Esophagus (tissue), 2 donors: ENCODE measurements around the gene RER1. TPM values are rescaled to one million over a fixed set of nuclear protein-coding genes. Genes with fewer than 3 reads are reported as not detected.

Experiments used
- H3K27ac ChIP-seq, 2 donors: one replicate each; pipeline ENCODE4 v1.5.1; 2013; ENCODE audit warnings: low read depth in 2 of 2, mild to moderate bottlenecking in 2 of 2, inconsistent platforms in 1 of 2, low read length in 1 of 2, moderate library complexity in 1 of 2
- H3K27me3 ChIP-seq, 2 donors: one replicate each; pipeline ENCODE4 v1.6.1; 2013; ENCODE audit warnings: low read length in 2 of 2, control low read depth in 1 of 2, mild to moderate bottlenecking in 1 of 2; ENCODE audit not compliant: insufficient read depth in 2 of 2, control insufficient read depth in 1 of 2
- H3K36me3 ChIP-seq, 2 donors: one replicate each; pipeline ENCODE4 v1.6.1; 2013; ENCODE audit warnings: low read length in 1 of 2; ENCODE audit not compliant: control insufficient read depth in 2 of 2, insufficient read depth in 2 of 2
- H3K4me1 ChIP-seq, 2 donors: one replicate each; pipeline ENCODE4 v1.6.1; 2013; ENCODE audit warnings: low read length in 1 of 2; ENCODE audit not compliant: control insufficient read depth in 2 of 2, insufficient read depth in 2 of 2
- H3K4me3 ChIP-seq, 2 donors: one replicate each; pipeline ENCODE4 v1.5.1; 2013; ENCODE audit warnings: low read length in 2 of 2, mild to moderate bottlenecking in 2 of 2, low read depth in 1 of 2, moderate library complexity in 1 of 2
- H3K9me3 ChIP-seq, 2 donors: one replicate each; pipeline ENCODE4 v1.6.1; 2013; ENCODE audit warnings: mild to moderate bottlenecking in 2 of 2, low read depth in 1 of 2, low read length in 1 of 2, moderate library complexity in 1 of 2; ENCODE audit not compliant: control insufficient read depth in 2 of 2, insufficient read depth in 1 of 2
- WGBS, 2 donors: extraction: QIAGEN DNeasy Blood & Tissue Kit; methylation state at CpG; one replicate each; pipeline ENCODE4 v1.1.7; 2013; 5-methylcytosine and 5-hydroxymethylcytosine counted together
- polyA plus RNA-seq, 2 donors: library from polyadenylated mRNA; stranded (reverse); fragments of 200-250 nt; gene quantifications; one replicate each; pipeline ENCODE4 v1.2.3, GENCODE V29; 2013
- donor health status: healthy with polysubstance abuse.
- donor health status: Bipolar disorder and iron deficiency.

Gene RER1
- polyA plus RNA-seq, result 100 to 1,000 TPM in 1 of 2 donors, 10 to 100 TPM in 1; 85.8 to 116 TPM

- Histone ChIP-seq H3K4me3 (peak within 1 kb of the TSS; percentile 80 to 81), H3K27me3 (no peaks in the 10 kb centered on the region), H3K9me3 (no peaks in the 10 kb centered on the region), H3K4me1 (peaks cover 9 to 29% of the 10 kb centered on the region in 2 donors), H3K36me3 (peaks cover 5 to 26% of the 10 kb centered on the region in 2 donors), H3K27ac (peak within 1 kb of the TSS; percentile 87)
- 0 to 1% methylated on average over 100 to 103 of the region's 103 CpGs for WGBS, 2 donors
Observed at GRCh38 chr1:2391041-2391930, at the start of gene RER1, which contains the start of gene MORN1. Gene RER1, plus strand, starts transcription at chr1:2391841. Its CDS starts 3,950 bp downstream, at chr1:2395791. Gene MORN1, minus strand, starts transcription at chr1:2391554. Its CDS starts 21 bp downstream, at chr1:2391533.

DNA sequence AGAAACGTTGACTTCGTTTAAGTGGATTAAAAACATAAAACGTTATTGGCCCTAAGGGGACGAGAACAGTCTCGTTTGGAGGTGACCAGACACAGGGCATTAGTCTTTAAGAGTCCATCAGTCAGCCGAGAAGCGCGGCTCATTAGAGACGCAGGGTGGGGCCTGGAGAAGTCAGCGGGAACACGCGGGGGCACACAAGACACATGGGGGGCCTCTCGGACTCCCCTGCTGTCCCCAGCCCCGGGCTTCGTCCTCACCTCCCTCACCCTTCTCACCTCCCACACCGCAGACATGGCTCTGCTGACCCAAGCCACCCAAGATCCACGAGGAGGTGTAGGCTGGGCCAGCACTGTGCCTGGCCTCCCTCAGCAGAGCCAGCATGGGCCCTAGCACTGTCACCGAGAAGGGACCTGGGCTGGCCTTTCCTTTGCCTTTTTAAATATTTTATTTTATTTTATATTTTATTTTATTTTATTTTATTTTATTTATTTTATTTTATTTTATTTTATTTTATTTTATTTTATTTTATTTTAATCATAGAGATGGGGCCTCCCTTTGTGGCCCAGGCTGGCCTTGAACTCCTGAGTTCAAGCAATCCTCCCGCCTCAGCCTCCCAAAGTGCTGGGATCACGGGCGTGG, 49.1 kb upstream of the RER1 start:
- Histone ChIP-seq H3K4me3 (no peak overlapping the region), H3K36me3 (no peaks in the 10 kb centered on the region), H3K4me1 (peaks cover 3 to 5% of the 10 kb centered on the region in 2 donors), H3K9me3 (no peaks in the 10 kb centered on the region), H3K27me3 (no peaks in the 10 kb centered on the region), H3K27ac (no peak overlapping the region)
- 86% methylated on average over 21 of the region's 21 CpGs for WGBS, 2 donors

GRCh38 chr1:2343023-2343935, 48.4 kb upstream of the RER1 start:
- peaks cover 3 to 5% of the 10 kb centered on the region in 2 donors for H3K4me1 ChIP-seq
- H3K36me3 ChIP-seq, result no peaks in the 10 kb centered on the region
- WGBS, 2 donors, result 76 to 80% methylated on average over 35 to 39 of the region's 39 CpGs
- H3K4me3 ChIP-seq, result no peak overlapping the region
- H3K27me3 ChIP-seq, result no peaks in the 10 kb centered on the region
- H3K9me3 ChIP-seq, result no peaks in the 10 kb centered on the region
- no peak overlapping the region for H3K27ac ChIP-seq

- 58 to 80% methylated on average over 24 of the region's 24 CpGs for WGBS, 2 donors
- Histone ChIP-seq H3K36me3 (no peaks in the 10 kb centered on the region), H3K9me3 (no peaks in the 10 kb centered on the region), H3K27ac (no peak overlapping the region), H3K27me3 (no peaks in the 10 kb centered on the region), H3K4me1 (peaks cover 3 to 5% of the 10 kb centered on the region in 2 donors), H3K4me3 (no peak overlapping the region)
Observed at GRCh38 chr1:2344121-2344681, 47.4 kb upstream of the RER1 start.

DNA sequence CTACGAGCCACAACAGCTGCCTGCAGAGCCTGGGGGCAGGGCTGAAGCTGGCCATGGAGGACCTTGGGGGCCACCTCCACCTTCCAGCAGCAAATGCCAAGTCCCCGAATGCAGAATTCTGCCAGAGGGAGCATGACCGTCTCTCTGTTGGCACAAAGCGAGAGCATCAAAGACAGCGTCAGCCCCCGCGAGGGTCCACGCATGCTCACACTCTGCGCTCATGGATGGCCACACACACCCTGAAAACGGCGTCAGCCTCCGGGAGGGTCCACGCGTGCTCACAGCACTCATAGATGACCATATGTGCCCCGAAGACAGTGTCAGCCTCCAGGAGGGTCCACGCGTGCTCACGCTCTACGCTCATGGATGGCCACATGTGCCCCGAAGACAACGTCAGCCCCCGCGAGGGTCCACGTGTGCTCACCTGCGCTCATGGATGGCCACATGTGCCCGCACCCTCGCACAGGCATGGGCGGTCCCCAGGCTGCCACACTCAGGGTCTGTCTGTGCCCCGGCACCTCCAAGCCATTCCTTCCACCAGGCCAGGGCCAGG, 46.8 kb upstream of the RER1 start:
- 83 to 89% methylated on average over 28 to 29 of the region's 29 CpGs for WGBS, 2 donors
- H3K4me3 ChIP-seq, result no peak overlapping the region
- peaks cover 3 to 5% of the 10 kb centered on the region in 2 donors for H3K4me1 ChIP-seq
- H3K27me3 ChIP-seq, result no peaks in the 10 kb centered on the region
- no peak overlapping the region for H3K27ac ChIP-seq
- H3K9me3 ChIP-seq, result no peaks in the 10 kb centered on the region
- no peaks in the 10 kb centered on the region for H3K36me3 ChIP-seq

- Histone ChIP-seq H3K27me3 (no peaks in the 10 kb centered on the region), H3K4me1 (peaks cover 3 to 5% of the 10 kb centered on the region in 2 donors), H3K4me3 (no peak overlapping the region), H3K27ac (no peak overlapping the region), H3K9me3 (no peaks in the 10 kb centered on the region), H3K36me3 (no peaks in the 10 kb centered on the region)
- WGBS, 2 donors, result 82 to 87% methylated on average over 24 of the region's 24 CpGs
Observed at GRCh38 chr1:2345297-2346075, 46.2 kb upstream of the RER1 start.

DNA sequence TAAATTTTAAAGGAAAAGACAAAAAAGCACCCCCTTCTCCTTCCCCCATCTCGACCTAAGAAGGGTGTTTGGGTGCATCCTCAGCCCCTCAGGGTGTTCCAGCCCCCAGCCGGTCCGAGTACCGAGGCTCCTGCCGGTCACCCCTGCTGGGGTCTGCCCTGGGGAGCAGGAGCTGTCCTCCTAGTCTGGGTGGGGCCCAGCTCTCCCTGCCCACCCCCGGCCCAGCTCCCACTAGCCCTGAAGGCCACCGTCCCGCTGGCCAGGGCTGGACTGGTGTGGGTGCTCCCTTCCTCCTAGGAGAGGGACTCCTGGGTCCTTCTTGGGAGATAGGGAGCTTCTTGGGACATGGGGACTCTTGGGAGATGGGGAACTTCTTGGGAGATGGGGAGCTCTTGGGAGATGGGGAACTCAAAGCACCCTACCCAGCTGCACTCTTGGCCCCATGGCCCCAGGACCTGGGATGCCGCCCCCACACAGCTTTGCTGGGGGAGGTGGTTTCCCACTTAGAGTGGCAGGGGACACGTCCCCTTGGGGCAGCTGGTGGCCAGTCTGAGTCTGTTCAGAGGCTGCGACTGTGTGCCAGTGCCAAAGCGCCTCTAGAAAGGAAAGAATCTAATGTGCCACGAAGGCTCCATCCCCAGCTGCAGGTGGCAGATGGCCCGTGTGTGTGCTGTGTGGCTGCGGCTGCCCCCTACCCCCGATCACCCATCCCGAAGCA, 44.8 kb upstream of the RER1 start:
- Histone ChIP-seq H3K36me3 (no peaks in the 10 kb centered on the region), H3K4me3 (no peak overlapping the region), H3K27me3 (no peaks in the 10 kb centered on the region), H3K27ac (no peak overlapping the region), H3K9me3 (no peaks in the 10 kb centered on the region), H3K4me1 (peaks cover 3 to 5% of the 10 kb centered on the region in 2 donors)
- 83 to 90% methylated on average over 17 of the region's 17 CpGs for WGBS, 2 donors

DNA sequence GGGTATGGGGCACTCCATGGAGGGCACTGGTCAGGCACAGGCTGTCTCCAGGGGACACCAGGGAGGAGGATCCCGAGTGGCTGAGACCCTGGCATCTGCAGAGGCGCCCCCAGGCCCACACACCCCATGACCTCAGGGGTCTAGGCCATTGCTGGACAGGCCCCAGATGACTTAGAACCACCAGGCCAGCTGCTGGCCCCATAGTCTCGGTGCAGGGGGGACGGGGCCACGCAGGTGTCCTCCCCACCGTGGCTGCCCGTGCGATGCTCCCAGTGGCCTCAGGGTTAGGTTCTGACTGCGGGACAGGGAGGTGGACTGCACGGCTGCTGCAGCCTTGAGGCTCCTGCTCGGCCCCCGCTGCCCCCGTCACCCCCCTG, 44.2 kb upstream of the RER1 start:
- no peaks in the 10 kb centered on the region for H3K27me3 ChIP-seq
- H3K4me3 ChIP-seq, result no peak overlapping the region
- H3K36me3 ChIP-seq, result no peaks in the 10 kb centered on the region
- H3K9me3 ChIP-seq, result no peaks in the 10 kb centered on the region
- peaks cover 3 to 8% of the 10 kb centered on the region in 2 donors for H3K4me1 ChIP-seq
- no peak overlapping the region for H3K27ac ChIP-seq
- WGBS, 2 donors, result 94% methylated on average over 7 to 13 of the region's 13 CpGs
